K562 (cell line): Measurements from ENCODE around the gene ABHD12. TPM values are rescaled to one million over a fixed set of nuclear protein-coding genes. Genes with fewer than 3 reads are reported as not detected.

Experiments
- ARHGAP35 ChIP-seq: fragments of 450-650 bp; IDR thresholded peaks from 2 replicates; pipeline ENCODE4 v1.6.1; 2018; ENCODE audit not compliant: partially characterized antibody
- ASH1L ChIP-seq: fragments of 450-650 bp; IDR thresholded peaks from 2 replicates; pipeline ENCODE4 v1.6.1; 2018; ENCODE audit warnings: borderline replicate concordance, mild to moderate bottlenecking, low read depth; ENCODE audit not compliant: partially characterized antibody
- DEAF1 ChIP-seq: fragments of 450-650 bp; formaldehyde crosslinking; IDR thresholded peaks from 2 replicates; pipeline ENCODE4 v1.4.0; 2020; ENCODE audit warnings: mild to moderate bottlenecking, moderate library complexity
- E2F5 ChIP-seq: sonication (generic); formaldehyde crosslinking; IDR thresholded peaks from 2 replicates; pipeline ENCODE4 v1.8.0; 2022; ENCODE audit warnings: mild to moderate bottlenecking, missing genetic modification reagents
- FOSL1 ChIP-seq: fragments of 200-800 bp; sonication (Bioruptor generic); conservative IDR thresholded peaks from 2 replicates; pipeline ENCODE4 v1.6.1; 2016; ENCODE audit warnings: missing genetic modification characterization, missing compliant biosample characterization
- FOXO4 ChIP-seq: fragments of 450-650 bp; formaldehyde crosslinking; IDR thresholded peaks from 2 replicates; pipeline ENCODE4 v1.4.0; 2020; ENCODE audit warnings: mild to moderate bottlenecking, moderate library complexity
- HEY1 ChIP-seq: fragments of 250-450 bp; sonication (Bioruptor Pico); IDR thresholded peaks from 2 replicates; pipeline ENCODE4 v1.5.0; 2020; ENCODE audit warnings: mild to moderate bottlenecking, moderate library complexity, borderline replicate concordance
- HMG20A ChIP-seq: fragments of 450-650 bp; formaldehyde crosslinking; conservative IDR thresholded peaks from 2 replicates; pipeline ENCODE4 v1.4.0; 2020; ENCODE audit warnings: mild to moderate bottlenecking, mixed read lengths
- MXI1 ChIP-seq: IDR thresholded peaks from 2 replicates; pipeline ENCODE4 v1.6.1; 2011; ENCODE audit warnings: low read depth, mild to moderate bottlenecking, improper control_type of control experiment, low read length
- PPARD ChIP-seq: fragments of 250-450 bp; sonication (Bioruptor Pico); IDR thresholded peaks from 2 replicates; pipeline ENCODE4 v1.8.0; 2022; ENCODE audit warnings: inconsistent platforms, mild to moderate bottlenecking, moderate library complexity
- PTRF ChIP-seq: fragments of 450-650 bp; IDR thresholded peaks from 2 replicates; pipeline ENCODE4 v1.6.1; 2016; ENCODE audit warnings: mild to moderate bottlenecking, missing genetic modification characterization, missing compliant biosample characterization
- SMARCA5 ChIP-seq: fragments of 450-650 bp; IDR thresholded peaks from 2 replicates; pipeline ENCODE4 v1.6.1; 2016
- SMARCE1 ChIP-seq: fragments of 450-650 bp; IDR thresholded peaks from 2 replicates; pipeline ENCODE4 v1.7.1; 2016; ENCODE audit warnings: mild to moderate bottlenecking
- STAT5A ChIP-seq: IDR thresholded peaks from 2 replicates; pipeline ENCODE4 v1.6.1; 2012; ENCODE audit warnings: low read length, inconsistent platforms, borderline replicate concordance
- ZBTB26 ChIP-seq: fragments of 450-650 bp; formaldehyde crosslinking; IDR thresholded peaks from 2 replicates; pipeline ENCODE4 v1.4.0; 2022; ENCODE audit warnings: missing genetic modification characterization
- ZNF347 ChIP-seq: fragments of 450-650 bp; formaldehyde crosslinking; IDR thresholded peaks from 2 replicates; pipeline ENCODE4 v1.4.0; 2020; ENCODE audit warnings: low read depth, mild to moderate bottlenecking, moderate library complexity
- ZNF354B ChIP-seq: fragments of 250-450 bp; sonication (Bioruptor Pico); IDR thresholded peaks from 2 replicates; pipeline ENCODE4 v1.4.0; 2020
- ZNF384 ChIP-seq: IDR thresholded peaks from 2 replicates; pipeline ENCODE4 v1.6.1; 2012; ENCODE audit warnings: low read depth, low read length, improper control_type of control experiment
- ZNF551 ChIP-seq: fragments of 250-450 bp; sonication (Bioruptor Pico); IDR thresholded peaks from 2 replicates; pipeline ENCODE4 v1.5.0; 2021; ENCODE audit warnings: mild to moderate bottlenecking, moderate library complexity
- polyA plus RNA-seq, 8 experiments: library from polyadenylated mRNA; depleted of rRNA in 4 of 8; stranded (reverse) in 5 of 8; unstranded in 3 of 8; fragments of >200 nt; fragmentation: Nextera tagmentation in 2 of 8; fragmentation: Illumina TruSeq in 1 of 8; extraction: Ambion mirVana in 2 of 8; extraction: Trizol in 1 of 8; gene quantifications; 2 replicates each; pipeline versions ENCODE4 v1.2.1 to v1.2.3, GENCODE V29; 2011 to 2014; ENCODE audit warnings: inconsistent platforms in 1 of 8, missing spikeins in 1 of 8
- total RNA-seq, 7 experiments: library from RNA; depleted of rRNA in 6 of 7; stranded (reverse); fragments of >200 nt in 6 of 7; fragmentation: Illumina TruSeq in 2 of 7; extraction: Trizol in 2 of 7; gene quantifications; 2 replicates each; pipeline versions ENCODE4 v1.2.1 to v1.2.3, GENCODE V29; 2011 to 2021; ENCODE audit warnings: low replicate concordance in 1 of 7

Gene ABHD12
- total and polyA plus RNA-seq, 9 of the 15 experiments (the other 6 are each of a cell fraction or from before 2014, with no cell fraction given) = 0.65 to 15.6 (median 9.1) TPM

- TF ChIP-seq ASH1L (no peak), E2F5 (CRISPR knock-in tag) (no peak), FOSL1 (tag) (no peak), ZNF384 (no peak), SMARCA5 (no peak), ZNF347 (no peak), HMG20A (no peak), ZNF551 (CRISPR knock-in tag) (no peak), HEY1 (CRISPR knock-in tag) (no peak), SMARCE1 (no peak), STAT5A (no peak), ZBTB26 (CRISPR knock-in tag) (no peak), ZNF354B (CRISPR knock-in tag) (no peak), DEAF1 (CRISPR knock-in tag) (no peak), PTRF (tag) (no peak), FOXO4 (CRISPR knock-in tag) (no peak), MXI1 (no peak), ARHGAP35 (no peak), PPARD (no peak)
Measured at GRCh38 chr20:25407311-25408169, 16.9 kb upstream of the ABHD12 start, which contains the start of gene GINS1 (continued).
